ENCODE measurements around the gene MBOAT2. TPM values are rescaled to one million over a fixed set of nuclear protein-coding genes. Genes with fewer than 3 reads are reported as not detected.

The MBOAT2 gene
- total RNA-seq, 1 donor from 2014 or later: 8.0 TPM

DNA sequence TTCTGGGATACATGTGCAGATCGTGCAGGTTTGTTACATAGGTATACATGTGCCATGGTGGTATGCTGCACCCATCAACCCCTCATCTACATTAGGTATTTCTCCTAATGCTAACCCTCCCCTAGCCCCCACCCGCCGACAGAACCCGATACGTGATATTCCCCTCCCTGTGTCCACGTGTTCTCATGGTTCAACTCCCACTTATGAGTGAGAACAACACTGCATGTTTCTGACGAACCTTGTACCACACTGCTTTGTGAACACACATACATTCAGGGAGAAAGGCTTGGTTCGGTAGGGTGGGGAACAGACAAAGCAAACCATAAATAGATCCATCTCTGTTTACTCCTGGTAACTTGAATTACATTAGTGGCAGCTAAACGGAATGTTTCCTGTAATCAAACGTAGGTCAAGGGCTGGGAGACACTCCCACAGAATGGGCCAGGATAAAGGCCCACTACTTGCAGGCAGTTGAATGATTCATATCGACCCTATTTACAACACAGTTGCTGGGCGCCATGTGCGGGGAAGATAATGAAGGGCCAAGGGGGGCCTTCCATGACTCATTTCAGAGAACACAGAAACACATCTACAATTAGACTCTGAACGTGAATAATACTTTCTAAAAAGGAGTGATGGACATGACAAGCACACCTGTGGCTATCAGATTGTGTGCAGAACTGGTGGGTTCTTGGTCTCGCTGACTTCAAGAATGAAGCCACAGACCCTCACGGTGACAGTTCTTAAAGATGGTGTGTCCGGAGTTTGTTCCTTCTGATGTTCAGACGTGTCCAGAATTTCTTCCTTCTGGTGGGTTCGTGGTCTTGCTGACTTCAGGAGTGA, 109.3 kb downstream of the MBOAT2 start:
- H3K27ac ChIP-seq: no peak overlapping the region
- TF ChIP-seq, protein P1, sequence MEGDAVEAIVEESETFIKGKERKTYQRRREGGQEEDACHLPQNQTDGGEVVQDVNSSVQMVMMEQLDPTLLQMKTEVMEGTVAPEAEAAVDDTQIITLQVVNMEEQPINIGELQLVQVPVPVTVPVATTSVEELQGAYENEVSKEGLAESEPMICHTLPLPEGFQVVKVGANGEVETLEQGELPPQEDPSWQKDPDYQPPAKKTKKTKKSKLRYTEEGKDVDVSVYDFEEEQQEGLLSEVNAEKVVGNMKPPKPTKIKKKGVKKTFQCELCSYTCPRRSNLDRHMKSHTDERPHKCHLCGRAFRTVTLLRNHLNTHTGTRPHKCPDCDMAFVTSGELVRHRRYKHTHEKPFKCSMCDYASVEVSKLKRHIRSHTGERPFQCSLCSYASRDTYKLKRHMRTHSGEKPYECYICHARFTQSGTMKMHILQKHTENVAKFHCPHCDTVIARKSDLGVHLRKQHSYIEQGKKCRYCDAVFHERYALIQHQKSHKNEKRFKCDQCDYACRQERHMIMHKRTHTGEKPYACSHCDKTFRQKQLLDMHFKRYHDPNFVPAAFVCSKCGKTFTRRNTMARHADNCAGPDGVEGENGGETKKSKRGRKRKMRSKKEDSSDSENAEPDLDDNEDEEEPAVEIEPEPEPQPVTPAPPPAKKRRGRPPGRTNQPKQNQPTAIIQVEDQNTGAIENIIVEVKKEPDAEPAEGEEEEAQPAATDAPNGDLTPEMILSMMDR (IDR thresholded peaks at IDR 0.05): no peak
- intact Hi-C loops (cut with DNase I): no loop called here
- no peak overlapping the region for H3K4me3 ChIP-seq
- no peaks in the 10 kb centered on the region for H3K9me3 ChIP-seq
- H3K4me1 ChIP-seq: no peaks in the 10 kb centered on the region
- peaks cover 2 to 7% of the 10 kb centered on the region in 2 donors for H3K36me3 ChIP-seq
- no peak for DNase-seq (ENCODE audit: low spot score in 2 of 2)
- H3K27me3 ChIP-seq: no peaks in the 10 kb centered on the region

DNA sequence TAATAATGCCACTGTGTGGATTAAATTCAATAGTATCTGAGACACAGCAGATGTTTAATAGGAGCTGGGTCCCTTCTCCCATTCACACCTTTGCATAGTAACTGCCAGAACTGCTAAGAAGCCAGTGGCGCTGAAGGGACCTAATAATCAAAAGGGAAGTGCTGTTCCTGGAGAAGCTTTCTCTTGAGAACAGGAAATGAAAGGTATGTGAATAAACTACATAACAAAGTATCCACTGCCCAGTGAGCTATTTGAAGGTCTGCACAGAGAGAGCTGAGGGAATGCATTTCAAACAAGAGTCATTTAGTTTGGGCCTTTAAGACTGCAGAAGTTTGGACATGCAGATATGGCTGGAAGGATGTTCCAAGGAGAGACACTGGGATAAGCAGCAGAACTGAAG, 110.0 kb downstream of the MBOAT2 start:
- no peak overlapping the region for H3K4me3 ChIP-seq
- H3K27me3 ChIP-seq: no peaks in the 10 kb centered on the region
- no peak for DNase-seq (ENCODE audit: low spot score in 2 of 2)
- H3K4me1 ChIP-seq: no peaks in the 10 kb centered on the region
- intact Hi-C loops (cut with DNase I): no loop called here
- TF ChIP-seq, protein P1 (IDR thresholded peaks at IDR 0.05): no peak
- H3K27ac ChIP-seq: no peak overlapping the region
- H3K9me3 ChIP-seq: no peaks in the 10 kb centered on the region
- H3K36me3 ChIP-seq: peaks cover 2 to 7% of the 10 kb centered on the region in 2 donors

DNA sequence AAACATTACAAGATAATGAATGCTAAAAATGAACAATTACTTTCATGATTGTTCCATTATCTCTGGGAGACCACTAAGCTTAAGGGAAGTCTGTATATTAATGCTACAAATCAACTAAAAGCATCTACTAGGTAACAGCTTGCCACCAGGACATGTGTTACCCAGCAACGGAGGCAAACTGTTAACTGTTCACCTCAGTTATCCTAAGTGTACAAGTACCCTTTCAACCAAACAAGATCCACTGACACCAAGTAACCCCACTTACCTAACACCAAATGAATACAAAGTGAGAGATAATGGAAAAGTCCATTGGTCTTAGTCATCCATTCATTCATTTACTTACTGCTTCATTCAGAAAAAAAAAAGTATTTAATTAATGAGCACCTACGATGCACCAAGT, 111.4 kb downstream of the MBOAT2 start:
- Histone ChIP-seq H3K27me3 (no peaks in the 10 kb centered on the region), H3K4me3 (no peak overlapping the region), H3K9me3 (no peaks in the 10 kb centered on the region), H3K27ac (no peak overlapping the region), H3K36me3 (peaks cover 2 to 7% of the 10 kb centered on the region in 2 donors), H3K4me1 (no peaks in the 10 kb centered on the region)
- TF ChIP-seq, protein P1 (IDR thresholded peaks at IDR 0.05): no peak
- intact Hi-C loops (cut with DNase I): no loop called here
- no peak for DNase-seq (ENCODE audit: low spot score in 2 of 2)

DNA sequence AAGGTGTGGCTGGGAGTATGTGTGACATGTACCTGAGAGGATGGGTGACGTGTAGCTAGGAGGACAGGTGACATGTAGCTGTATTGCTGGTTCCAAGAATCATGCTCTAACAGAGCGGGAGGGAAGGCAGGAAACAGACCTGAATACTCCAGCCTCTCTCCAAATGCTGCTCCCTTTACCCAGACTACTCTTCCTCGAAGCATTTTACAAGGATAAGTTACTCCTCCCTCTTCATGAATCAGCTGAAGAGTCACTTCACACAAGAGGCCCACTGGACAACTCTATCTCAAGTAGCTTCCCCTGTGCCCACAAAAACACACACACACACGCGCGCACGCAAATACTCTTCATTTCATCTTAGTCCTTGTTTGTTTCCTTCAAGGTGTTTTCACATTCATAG, 113.5 kb downstream of the MBOAT2 start:
- Histone ChIP-seq H3K4me3 (no peak overlapping the region), H3K9me3 (no peaks in the 10 kb centered on the region), H3K27me3 (no peaks in the 10 kb centered on the region), H3K4me1 (no peaks in the 10 kb centered on the region), H3K36me3 (no peaks in the 10 kb centered on the region), H3K27ac (no peak overlapping the region)
- TF ChIP-seq, protein P1 (IDR thresholded peaks at IDR 0.05): no peak
- intact Hi-C loops (cut with DNase I): no loop called here
- DNase-seq (ENCODE audit: low spot score in 2 of 2): no peak

DNA sequence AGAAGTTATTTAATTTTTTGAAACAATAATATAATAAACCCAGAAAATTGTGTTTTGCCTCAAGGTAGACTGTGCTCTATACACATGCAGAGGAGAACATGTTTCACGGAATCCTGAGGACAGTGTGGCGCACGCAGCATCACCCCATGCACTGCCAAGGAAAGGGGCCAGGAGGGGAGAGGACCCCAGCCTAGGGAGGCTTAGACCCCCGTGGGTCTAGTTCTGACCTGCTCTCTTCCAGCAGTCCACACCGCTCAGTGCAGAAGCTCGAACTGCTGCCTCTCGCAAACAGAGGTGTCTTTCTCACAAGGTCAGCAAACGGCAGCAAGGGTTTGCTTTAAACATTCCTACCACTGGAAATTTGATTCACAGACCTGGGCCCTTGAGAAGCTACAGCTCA, 114.5 kb downstream of the MBOAT2 start:
- no peak for DNase-seq (ENCODE audit: low spot score in 2 of 2)
- no peaks in the 10 kb centered on the region for H3K4me1 ChIP-seq
- no peaks in the 10 kb centered on the region for H3K9me3 ChIP-seq
- intact Hi-C loops (cut with DNase I): no loop called here
- H3K36me3 ChIP-seq: no peaks in the 10 kb centered on the region
- no peak overlapping the region for H3K27ac ChIP-seq
- TF ChIP-seq, protein P1 (IDR thresholded peaks at IDR 0.05): no peak
- no peak overlapping the region for H3K4me3 ChIP-seq
- no peaks in the 10 kb centered on the region for H3K27me3 ChIP-seq

Data from ascending aorta (tissue), 2 donors.